GM06990 (cell line): ENCODE results near the gene APBA2.

Experiments used
- DNase-seq: peaks from one replicate; pipeline ENCODE4 v3.0.0-alpha.2; 2011; ENCODE audit not compliant: insufficient read length; ENCODE audit errors: extremely low read depth
- H3K27me3 ChIP-seq: replicated peaks from 2 replicates; pipeline ENCODE4 v1.6.0; 2011; ENCODE audit warnings: low read length; ENCODE audit not compliant: control insufficient read depth, insufficient read depth
- H3K36me3 ChIP-seq: 2 replicates; pipeline ENCODE4 v1.5.1; 2011; ENCODE audit warnings: low read length; ENCODE audit not compliant: control insufficient read depth, insufficient read depth
- H3K4me3 ChIP-seq: replicated peaks from 2 replicates; pipeline ENCODE4 v1.5.1; 2011; ENCODE audit warnings: low read depth, mild to moderate bottlenecking, control low read depth, low read length
- TF ChIP-seq, protein P1 (sequence below): IDR thresholded peaks from 2 replicates; pipeline ENCODE4 v1.5.1; 2011; ENCODE audit warnings: low read length, control low read depth, mild to moderate bottlenecking, inconsistent platforms; ENCODE audit not compliant: insufficient read depth, poor library complexity, severe bottlenecking

Gene APBA2

DNA sequence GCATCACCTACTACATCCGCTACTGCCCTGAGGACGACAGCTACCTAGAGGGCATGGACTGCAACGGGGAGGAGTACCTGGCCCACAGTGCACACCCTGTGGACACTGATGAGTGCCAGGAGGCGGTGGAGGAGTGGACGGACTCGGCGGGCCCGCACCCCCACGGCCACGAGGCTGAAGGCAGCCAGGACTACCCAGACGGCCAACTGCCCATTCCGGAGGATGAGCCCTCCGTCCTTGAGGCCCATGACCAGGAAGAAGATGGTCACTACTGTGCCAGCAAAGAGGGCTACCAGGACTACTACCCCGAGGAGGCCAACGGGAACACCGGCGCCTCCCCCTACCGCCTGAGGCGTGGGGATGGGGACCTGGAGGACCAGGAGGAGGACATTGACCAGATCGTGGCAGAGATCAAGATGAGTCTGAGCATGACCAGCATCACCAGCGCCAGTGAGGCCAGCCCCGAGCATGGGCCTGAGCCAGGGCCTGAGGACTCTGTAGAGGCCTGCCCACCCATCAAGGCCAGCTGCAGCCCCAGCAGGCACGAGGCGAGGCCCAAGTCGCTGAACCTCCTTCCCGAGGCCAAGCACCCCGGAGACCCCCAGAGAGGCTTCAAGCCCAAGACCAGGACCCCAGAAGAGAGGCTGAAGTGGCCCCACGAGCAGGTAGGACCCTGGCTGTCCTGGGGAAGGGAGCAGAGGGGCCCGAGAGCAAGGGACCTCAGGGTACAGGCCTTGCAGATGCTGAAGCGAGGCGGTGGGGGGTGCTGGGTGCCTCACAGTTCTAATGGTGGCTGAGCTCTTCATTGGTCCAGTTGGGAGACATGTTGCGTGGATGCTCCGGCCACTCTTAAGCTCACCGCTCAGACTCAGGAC lies 168.6 kb downstream of the APBA2 start:
- TF ChIP-seq, protein P1, sequence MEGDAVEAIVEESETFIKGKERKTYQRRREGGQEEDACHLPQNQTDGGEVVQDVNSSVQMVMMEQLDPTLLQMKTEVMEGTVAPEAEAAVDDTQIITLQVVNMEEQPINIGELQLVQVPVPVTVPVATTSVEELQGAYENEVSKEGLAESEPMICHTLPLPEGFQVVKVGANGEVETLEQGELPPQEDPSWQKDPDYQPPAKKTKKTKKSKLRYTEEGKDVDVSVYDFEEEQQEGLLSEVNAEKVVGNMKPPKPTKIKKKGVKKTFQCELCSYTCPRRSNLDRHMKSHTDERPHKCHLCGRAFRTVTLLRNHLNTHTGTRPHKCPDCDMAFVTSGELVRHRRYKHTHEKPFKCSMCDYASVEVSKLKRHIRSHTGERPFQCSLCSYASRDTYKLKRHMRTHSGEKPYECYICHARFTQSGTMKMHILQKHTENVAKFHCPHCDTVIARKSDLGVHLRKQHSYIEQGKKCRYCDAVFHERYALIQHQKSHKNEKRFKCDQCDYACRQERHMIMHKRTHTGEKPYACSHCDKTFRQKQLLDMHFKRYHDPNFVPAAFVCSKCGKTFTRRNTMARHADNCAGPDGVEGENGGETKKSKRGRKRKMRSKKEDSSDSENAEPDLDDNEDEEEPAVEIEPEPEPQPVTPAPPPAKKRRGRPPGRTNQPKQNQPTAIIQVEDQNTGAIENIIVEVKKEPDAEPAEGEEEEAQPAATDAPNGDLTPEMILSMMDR = no peak
- Histone ChIP-seq H3K27me3 (no peaks in the 10 kb centered on the region; the same call in 1 of the 2 replicates), H3K4me3 (no peak overlapping the region), H3K36me3 (no peaks in the 10 kb centered on the region)
- no peak for DNase-seq

DNA sequence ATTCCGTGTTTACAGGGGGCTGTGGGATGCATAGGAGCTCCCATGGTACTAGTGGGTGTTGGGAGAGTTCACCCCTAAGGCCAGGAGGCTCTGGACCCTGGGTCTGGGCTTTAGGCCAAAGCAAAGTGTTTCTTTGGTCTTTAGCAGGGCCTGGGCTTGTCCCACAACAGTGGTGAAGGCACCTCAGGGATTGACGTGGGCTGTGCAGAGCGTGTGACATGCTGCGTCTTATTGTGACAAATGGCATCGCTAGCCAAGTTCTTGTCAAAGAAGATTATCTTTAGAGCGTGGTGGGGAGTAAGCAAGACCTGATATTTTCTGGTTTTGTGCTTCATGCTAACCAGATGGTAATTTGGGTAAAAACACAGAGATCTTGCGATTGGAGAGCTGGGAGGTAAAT lies 170.1 kb downstream of the APBA2 start:
- Histone ChIP-seq H3K36me3 (no peaks in the 10 kb centered on the region), H3K27me3 (no peaks in the 10 kb centered on the region; the same call in 1 of the 2 replicates), H3K4me3 (no peak overlapping the region)
- TF ChIP-seq, protein P1 = no peak
- DNase-seq = no peak

DNA sequence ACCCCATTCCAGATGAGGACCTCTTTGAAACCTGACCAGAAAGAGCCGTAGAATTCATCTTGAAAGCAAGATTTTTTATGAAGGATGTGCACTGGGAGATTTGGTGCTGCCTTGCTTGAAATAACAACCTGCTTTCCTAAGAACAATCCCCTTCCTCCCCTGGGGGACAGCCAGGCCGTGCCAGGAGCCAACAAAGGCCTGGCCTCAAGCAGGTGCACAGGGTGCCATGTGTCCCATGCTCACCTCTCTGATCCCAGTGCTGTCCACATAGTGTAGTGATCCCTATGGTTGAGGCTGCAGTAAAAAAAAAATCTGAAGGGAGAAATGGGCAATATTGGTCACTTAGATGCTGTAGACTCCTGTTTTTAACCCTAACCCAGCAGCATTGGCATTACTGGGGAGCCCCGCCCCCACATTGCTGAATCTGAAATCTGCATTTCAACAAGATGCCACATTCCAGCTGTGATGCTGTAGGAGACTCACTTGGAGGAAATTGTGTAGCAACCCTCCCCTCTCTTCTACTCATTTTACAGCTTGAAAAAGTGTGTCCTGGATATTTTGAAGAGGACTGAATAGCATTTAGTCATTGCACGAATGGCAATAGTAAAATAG lies 171.2 kb downstream of the APBA2 start:
- no peak overlapping the region for H3K4me3 ChIP-seq
- DNase-seq = no peak
- H3K27me3 ChIP-seq = no peaks in the 10 kb centered on the region; the same call in 1 of the 2 replicates
- H3K36me3 ChIP-seq = no peaks in the 10 kb centered on the region
- TF ChIP-seq, protein P1 = no peak

GRCh38 chr15:29057856-29058255 lies 172.1 kb downstream of the APBA2 start:
- DNase-seq = no peak
- no peak overlapping the region for H3K4me3 ChIP-seq
- TF ChIP-seq, protein P1 = no peak
- no peaks in the 10 kb centered on the region for H3K36me3 ChIP-seq
- H3K27me3 ChIP-seq = no peaks in the 10 kb centered on the region; the same call in 1 of the 2 replicates

DNA sequence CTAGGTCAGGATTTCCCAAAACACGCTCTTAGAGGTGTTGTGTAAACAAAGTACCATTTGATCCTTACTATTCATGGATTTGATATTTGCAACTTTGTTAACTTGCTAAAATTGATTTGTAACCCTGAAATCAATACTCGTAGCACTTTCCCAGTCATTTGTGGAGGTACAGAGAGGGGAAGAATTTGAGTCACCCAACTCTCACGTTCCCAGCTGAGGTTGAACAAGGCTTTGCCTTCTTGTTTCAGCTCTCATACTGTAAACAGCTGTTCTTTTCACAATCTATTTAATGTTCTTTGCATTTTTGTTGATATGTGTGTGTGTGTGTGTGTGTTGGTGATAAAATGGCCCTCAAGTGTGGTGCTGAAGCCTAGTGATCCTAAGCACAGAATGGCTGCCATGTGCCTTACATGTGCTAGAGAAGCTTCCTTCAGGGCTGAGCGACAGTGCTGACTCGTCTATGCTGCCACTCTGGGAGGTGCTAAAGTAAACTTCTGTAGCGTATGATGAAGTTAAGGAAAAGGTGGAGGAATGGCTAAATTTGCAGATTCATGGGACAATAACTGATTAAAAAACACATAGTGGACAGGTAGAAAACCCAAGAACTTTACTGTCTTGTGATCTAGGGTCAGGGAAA lies 173.2 kb downstream of the APBA2 start:
- no peaks in the 10 kb centered on the region for H3K36me3 ChIP-seq
- TF ChIP-seq, protein P1 = no peak
- no peak for DNase-seq
- no peak overlapping the region for H3K4me3 ChIP-seq
- H3K27me3 ChIP-seq = no peaks in the 10 kb centered on the region; the same call in 1 of the 2 replicates
